ENCODE data around the gene R3HDM2.

The R3HDM2 gene

GRCh38 chr12:57465747-57466505, 35.1 kb upstream of the R3HDM2 start:
- DNase-seq, result no peak

- no peak for DNase-seq
Measured at GRCh38 chr12:57465030-57465746, 34.3 kb upstream of the R3HDM2 start.

GRCh38 chr12:57464569-57464968, 33.7 kb upstream of the R3HDM2 start:
- DNase-seq, result no peak

- DNase-seq, result no peak
Measured at GRCh38 chr12:57462912-57463253, 32.0 kb upstream of the R3HDM2 start.

- DNase-seq, result peak; percentile 89
Measured at GRCh38 chr12:57462251-57462911, 31.5 kb upstream of the R3HDM2 start.

GRCh38 chr12:57461917-57462250, 31.0 kb upstream of the R3HDM2 start:
- no peak for DNase-seq

GRCh38 chr12:57461276-57461916, 30.6 kb upstream of the R3HDM2 start:
- peak; percentile 36 for DNase-seq

GRCh38 chr12:57460841-57461275, 30.0 kb upstream of the R3HDM2 start:
- DNase-seq, result no peak

GRCh38 chr12:57460468-57460784, 29.6 kb upstream of the R3HDM2 start:
- no peak for DNase-seq

- no peak for DNase-seq
Measured at GRCh38 chr12:57459750-57460467, 29.1 kb upstream of the R3HDM2 start, which contains the start of gene GLI1. Gene GLI1 (plus strand): TSS chr12:57459785. CDS start chr12:57463692, 3,907 bp downstream.

GRCh38 chr12:57459055-57459749, 28.4 kb upstream of the R3HDM2 start:
- peak; percentile 96 for DNase-seq

- DNase-seq, result no peak
Measured at GRCh38 chr12:57458665-57459054, 27.8 kb upstream of the R3HDM2 start.

- DNase-seq, result no peak
Measured at GRCh38 chr12:57456737-57457490, 26.1 kb upstream of the R3HDM2 start.

GRCh38 chr12:57456145-57456700, 25.4 kb upstream of the R3HDM2 start:
- peak; percentile 55 for DNase-seq

GRCh38 chr12:57455374-57456144, 24.7 kb upstream of the R3HDM2 start:
- no peak for DNase-seq

GRCh38 chr12:57454566-57455373, 23.9 kb upstream of the R3HDM2 start, which contains the start of gene INHBE:
Gene INHBE (plus strand): TSS chr12:57455307. CDS start chr12:57455537, 230 bp downstream.
- no peak for DNase-seq

GRCh38 chr12:57454213-57454565, 23.3 kb upstream of the R3HDM2 start:
- no peak for DNase-seq

GRCh38 chr12:57452937-57453509, 22.2 kb upstream of the R3HDM2 start:
- peak; percentile 58 for DNase-seq

Data from activated naive CD4-positive, alpha-beta T cell treated with anti-CD3 and anti-CD28 coated beads, Interleukin-2, amount 50 U/mL, for 16 hours (primary cell).